GM12878 (cell line): ENCODE data around the gene POLE2. TPM values are rescaled to one million over a fixed set of nuclear protein-coding genes. Genes with fewer than 3 reads are reported as not detected.
A peak's percentile ranks its signal among the peaks of the same experiment; 100 is the strongest.

Source experiments
- ATAC-seq: fragments of 200-7000 bp; cut with Tn5 transposase; 3 replicates; pipeline ENCODE4 v1.9.1; 2020; ENCODE audit warnings: mild to moderate bottlenecking, moderate library complexity
- BruUV-seq: library from RNA; stranded (reverse); fragments of 400-500 nt; replicated peaks from 2 replicates; lab custom pipeline; 2021; lab: Mats Ljungman, UMichigan
- CTCF ChIA-PET: fragments of 300-600 bp; sonication (Branson Sonifier 250); formaldehyde crosslinking; extraction: SDS; loops from one replicate; lab custom pipeline; 2021; ENCODE audit warnings: inconsistent platforms; lab: Yijun Ruan, JAX
- POLR2A ChIA-PET: fragments of 350-600 bp; formaldehyde crosslinking; extraction: SDS; loops from one replicate; lab custom pipeline; 2021; ENCODE audit warnings: inconsistent platforms; lab: Charles Lee
- RAD21 ChIA-PET: fragments of 300-600 bp; sonication (Branson Sonifier 250); formaldehyde crosslinking; loops from one replicate; lab custom pipeline; 2023; ENCODE audit warnings: antibody characterized with exemption; ENCODE audit not compliant: unreplicated experiment; lab: Charles Lee
- SMC1A ChIA-PET: fragments of 300-600 bp; sonication (Branson Sonifier 250); formaldehyde crosslinking; loops from one replicate; lab custom pipeline; 2023; ENCODE audit not compliant: unreplicated experiment, uncharacterized antibody; lab: Charles Lee
- DNase-seq: peaks from one replicate; pipeline ENCODE4 v3.0.0-alpha.2; 2011; ENCODE audit warnings: low read depth, low spot score
- FAIRE-seq: peaks from 3 replicates; lab custom pipeline; 2011; peaks lifted over from hg19 to GRCh38; lab: Jason Lieb, UNC
- H2AFZ ChIP-seq: 2 replicates; pipeline ENCODE4 v1.6.0; 2011; ENCODE audit warnings: low read depth, low read length, control low read depth; ENCODE audit not compliant: control insufficient read depth
- H3K27ac ChIP-seq: 2 replicates; pipeline ENCODE4 v1.5.1; 2011; ENCODE audit warnings: control low read depth; ENCODE audit not compliant: control insufficient read depth, insufficient read depth
- H3K27me3 ChIP-seq, 2 experiments: replicated peaks in 1 of 2; 2 replicates each; pipeline versions ENCODE4 v1.6.0 to v1.6.1; 2011; ENCODE audit warnings: low read length in 1 of 2; ENCODE audit not compliant: control insufficient read depth in 2 of 2, insufficient read depth in 2 of 2
- H3K36me3 ChIP-seq, 2 experiments: 2 replicates each; pipeline ENCODE4 v1.5.1; 2011; ENCODE audit warnings: low read length in 1 of 2; ENCODE audit not compliant: control insufficient read depth in 2 of 2, insufficient read depth in 2 of 2
- H3K4me1 ChIP-seq: 2 replicates; pipeline ENCODE4 v1.6.1; 2011; ENCODE audit warnings: mild to moderate bottlenecking, low read length, moderate library complexity, mixed read lengths; ENCODE audit not compliant: control insufficient read depth, insufficient read depth
- H3K4me2 ChIP-seq: 2 replicates; pipeline ENCODE4 v1.6.0; 2011; ENCODE audit warnings: control low read depth; ENCODE audit not compliant: control insufficient read depth, insufficient read depth
- H3K4me3 ChIP-seq: fragments of 200-600 bp; sonication (generic); 2 replicates; pipeline ENCODE4 v1.5.1; 2016
- H3K79me2 ChIP-seq: 2 replicates; pipeline ENCODE4 v1.6.0; 2011; ENCODE audit warnings: low read length; ENCODE audit not compliant: control insufficient read depth, insufficient read depth
- H3K9ac ChIP-seq: 2 replicates; pipeline ENCODE4 v1.8.0; 2011; ENCODE audit warnings: low read length, control low read depth, mixed read lengths; ENCODE audit not compliant: control insufficient read depth, insufficient read depth
- H3K9me3 ChIP-seq: replicated peaks from 3 replicates; pipeline ENCODE4 v1.5.1; 2011; ENCODE audit warnings: mild to moderate bottlenecking, low read length; ENCODE audit not compliant: control insufficient read depth, insufficient read depth
- H4K20me1 ChIP-seq: 2 replicates; pipeline ENCODE4 v1.6.0; 2011; ENCODE audit not compliant: control insufficient read depth, insufficient read depth
- BMI1 ChIP-seq: fragments of 450-650 bp; IDR thresholded peaks from 2 replicates; pipeline ENCODE4 v1.6.1; 2016; ENCODE audit warnings: mild to moderate bottlenecking, moderate library complexity, borderline replicate concordance
- EED ChIP-seq: sonication (generic); IDR thresholded peaks from 2 replicates; pipeline ENCODE4 v1.6.1; 2016; ENCODE audit warnings: antibody characterized with exemption, low read depth
- FOS ChIP-seq: IDR thresholded peaks from 3 replicates; pipeline ENCODE4 v1.6.1; 2011; ENCODE audit warnings: borderline replicate concordance; ENCODE audit not compliant: insufficient read length; ENCODE audit errors: extremely low read depth
- GABPA ChIP-seq: IDR thresholded peaks from 2 replicates; pipeline ENCODE4 v1.6.1; 2014; ENCODE audit warnings: antibody characterized with exemption, low read depth, mild to moderate bottlenecking, inconsistent platforms
- JUND ChIP-seq: IDR thresholded peaks from 2 replicates; pipeline ENCODE4 v1.6.1; 2012; ENCODE audit warnings: low read depth, mild to moderate bottlenecking, low read length, improper control_type of control experiment, moderate library complexity
- MEF2A ChIP-seq: IDR thresholded peaks from 2 replicates; pipeline ENCODE4 v1.6.1; 2011; ENCODE audit warnings: low read depth, mild to moderate bottlenecking, low read length, moderate library complexity; ENCODE audit not compliant: insufficient read depth
- MEF2B ChIP-seq: fragments of 450-650 bp; IDR thresholded peaks from 2 replicates; pipeline ENCODE4 v1.6.1; 2018; ENCODE audit warnings: mild to moderate bottlenecking, moderate library complexity; ENCODE audit not compliant: partially characterized antibody, poor library complexity, severe bottlenecking
- MTA2 ChIP-seq: fragments of 450-650 bp; IDR thresholded peaks from 2 replicates; pipeline ENCODE4 v1.6.1; 2016; ENCODE audit warnings: low read depth, mild to moderate bottlenecking, moderate library complexity
- PAX8 ChIP-seq: fragments of 450-650 bp; IDR thresholded peaks from 2 replicates; pipeline ENCODE4 v1.6.1; 2017; ENCODE audit warnings: mild to moderate bottlenecking, moderate library complexity
- RFX5 ChIP-seq: IDR thresholded peaks from 2 replicates; pipeline ENCODE4 v1.6.1; 2011; ENCODE audit warnings: low read depth, low read length, improper control_type of control experiment
- RUNX3 ChIP-seq: IDR thresholded peaks from 2 replicates; pipeline ENCODE4 v1.6.1; 2012; ENCODE audit warnings: low read length, inconsistent platforms
- STAT1 ChIP-seq: fragments of 450-650 bp; conservative IDR thresholded peaks from 2 replicates; pipeline ENCODE4 v1.6.1; 2014; ENCODE audit warnings: antibody characterized with exemption, mild to moderate bottlenecking
- TAF1 ChIP-seq: IDR thresholded peaks from 2 replicates; pipeline ENCODE4 v1.6.1; 2011; ENCODE audit warnings: mild to moderate bottlenecking, low read depth, low read length, borderline replicate concordance
- YY1 ChIP-seq: IDR thresholded peaks from 2 replicates; pipeline ENCODE4 v1.6.1; 2011; ENCODE audit warnings: low read depth, mild to moderate bottlenecking, low read length
- WGBS: methylation state at CpG from one replicate; pipeline ENCODE4 v1.1.6; 2016; ENCODE audit warnings: low lambda C conversion rate; ENCODE audit not compliant: insufficient replicate concordance, insufficient coverage; ENCODE audit errors: missing lambda C conversion rate; 5-methylcytosine and 5-hydroxymethylcytosine counted together
- in situ Hi-C: fragments of 300-500 bp; cut with MboI; formaldehyde crosslinking; loops from 9 replicates; pipeline ENCODE4 v1.14.3; 2018; ENCODE audit warnings: mixed read lengths
- intact Hi-C: fragments of 100-400 bp; cut with micrococcal nuclease; formaldehyde crosslinking; loops from one replicate; pipeline ENCODE4 v1.14.2; 2022; ENCODE audit not compliant: unreplicated experiment
- polyA plus RNA-seq, 11 experiments: library from polyadenylated mRNA; depleted of rRNA in 4 of 11; unstranded in 6 of 11; stranded (reverse) in 5 of 11; fragments of >200 nt; fragmentation: Nextera tagmentation in 4 of 11; fragmentation: Illumina TruSeq in 1 of 11; extraction: Ambion mirVana in 4 of 11; extraction: Trizol in 1 of 11; gene quantifications; 1 replicate in 1 of 11; 2 replicates in 10 of 11; pipeline versions ENCODE4 v1.2.1 to v1.2.3, GENCODE V29; 2011 to 2016; ENCODE audit warnings: inconsistent platforms in 2 of 11, missing spikeins in 2 of 11, low read depth in 1 of 11
- total RNA-seq, 4 experiments: library from RNA; depleted of rRNA in 3 of 4; stranded (reverse); fragments of >200 nt in 3 of 4; fragmentation: Illumina TruSeq in 1 of 4; extraction: Trizol in 1 of 4; gene quantifications; 2 replicates each; pipeline versions ENCODE4 v1.2.1 to v1.2.3, GENCODE V29; 2013 to 2021
- TF ChIP-seq, protein P1 (sequence below): IDR thresholded peaks from 2 replicates; pipeline ENCODE4 v1.6.1; 2012; ENCODE audit warnings: low read depth, low read length, improper control_type of control experiment
- TF ChIP-seq, protein P2 (sequence below): IDR thresholded peaks from 2 replicates; pipeline ENCODE4 v1.6.1; 2012; ENCODE audit warnings: low read length, inconsistent platforms
- TF ChIP-seq, protein P3 (sequence below): fragments of 450-650 bp; IDR thresholded peaks from 2 replicates; pipeline ENCODE4 v1.6.1; 2014; ENCODE audit warnings: mild to moderate bottlenecking
- TF ChIP-seq, protein P4 (sequence below): fragments of 450-650 bp; IDR thresholded peaks from 2 replicates; pipeline ENCODE4 v1.6.1; 2017; ENCODE audit warnings: mild to moderate bottlenecking, moderate library complexity

Gene POLE2
- total and polyA plus RNA-seq, 10 of the 15 experiments (the other 5 are each of a cell fraction or from before 2014, with no cell fraction given) = 22.0 to 45.6 (median 38.8) TPM

DNA sequence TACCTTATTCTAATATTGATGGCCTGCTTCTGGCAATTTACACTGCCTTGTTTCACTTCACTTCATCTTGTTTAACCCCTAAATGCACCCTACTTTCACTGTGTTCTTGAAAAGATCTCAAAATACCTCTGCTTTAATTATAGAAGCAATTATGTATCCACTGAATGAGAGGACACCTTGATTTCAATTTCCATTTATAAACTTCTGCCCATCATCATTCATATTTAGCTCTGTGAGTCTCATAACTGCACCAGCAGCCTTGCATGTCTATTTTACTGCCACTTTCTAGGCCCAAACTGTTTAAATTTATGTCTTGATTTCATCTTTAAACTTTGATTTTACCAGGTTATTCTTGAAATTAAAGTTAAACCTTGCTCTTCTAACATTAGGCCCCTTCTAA lies 45.9 kb downstream of the POLE2 start (continued):
- TF ChIP-seq, protein P1, sequence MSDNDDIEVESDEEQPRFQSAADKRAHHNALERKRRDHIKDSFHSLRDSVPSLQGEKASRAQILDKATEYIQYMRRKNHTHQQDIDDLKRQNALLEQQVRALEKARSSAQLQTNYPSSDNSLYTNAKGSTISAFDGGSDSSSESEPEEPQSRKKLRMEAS = no peak
- TF ChIP-seq EED = no peak
- TF ChIP-seq MEF2A = peak; percentile 68; the same call in 1 of the 2 replicates
- no peak for TF ChIP-seq FOS
- TF ChIP-seq JUND = no peak
- no peak for TF ChIP-seq BMI1
- no peak for TF ChIP-seq TAF1
- no peak for TF ChIP-seq PAX8
- TF ChIP-seq, protein P2, sequence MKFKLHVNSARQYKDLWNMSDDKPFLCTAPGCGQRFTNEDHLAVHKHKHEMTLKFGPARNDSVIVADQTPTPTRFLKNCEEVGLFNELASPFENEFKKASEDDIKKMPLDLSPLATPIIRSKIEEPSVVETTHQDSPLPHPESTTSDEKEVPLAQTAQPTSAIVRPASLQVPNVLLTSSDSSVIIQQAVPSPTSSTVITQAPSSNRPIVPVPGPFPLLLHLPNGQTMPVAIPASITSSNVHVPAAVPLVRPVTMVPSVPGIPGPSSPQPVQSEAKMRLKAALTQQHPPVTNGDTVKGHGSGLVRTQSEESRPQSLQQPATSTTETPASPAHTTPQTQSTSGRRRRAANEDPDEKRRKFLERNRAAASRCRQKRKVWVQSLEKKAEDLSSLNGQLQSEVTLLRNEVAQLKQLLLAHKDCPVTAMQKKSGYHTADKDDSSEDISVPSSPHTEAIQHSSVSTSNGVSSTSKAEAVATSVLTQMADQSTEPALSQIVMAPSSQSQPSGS = no peak

DNA sequence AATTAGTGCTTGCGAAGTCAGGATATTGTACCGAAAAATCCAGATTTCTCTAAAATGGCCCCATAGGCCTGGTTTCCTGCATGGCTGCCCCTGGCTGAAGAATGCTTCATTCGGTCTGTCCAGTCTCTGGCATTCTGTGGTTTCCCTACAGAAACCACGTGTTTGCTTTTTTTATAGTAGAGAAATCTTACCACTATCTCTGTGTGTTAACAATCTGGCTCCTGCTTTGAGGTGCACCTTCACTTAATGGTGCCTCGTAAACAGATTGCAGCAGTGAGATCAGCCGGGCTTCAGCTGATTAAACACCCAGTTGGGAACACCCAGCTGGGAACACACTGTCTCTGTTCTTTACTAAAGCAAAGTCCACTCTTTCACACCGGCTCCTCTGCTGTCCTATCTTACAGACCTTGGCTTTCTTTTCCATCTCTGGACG lies 46.3 kb downstream of the POLE2 start:
- peaks cover 26% of the 10 kb centered on the region for H3K79me2 ChIP-seq
- H3K9me3 ChIP-seq = no peaks in the 10 kb centered on the region
- BruUV-seq = no TSS peak
- no peak overlapping the region for H3K4me3 ChIP-seq
- ChIA-PET RAD21 (interaction anchor here (1.4 kb wide), 1 partner anchor 126 kb away, joined by 4 read pairs; the partner anchor contains the start of gene KLHDC2), SMC1A (interaction anchor here (1.4 to 1.9 kb wide), 2 partner anchors 134 to 211 kb away, joined by 3 to 5 read pairs; partner anchors contain the start of gene NEMF), CTCF (no interaction called here), POLR2A (no interaction called here)
- H3K27ac ChIP-seq = no peak overlapping the region
- peaks cover 0 to 8% of the 10 kb centered on the region in 2 experiments; a peak in 1 of 4 replicates for H3K36me3 ChIP-seq
- DNase-seq (no peak), ATAC-seq (peak; percentile 66), FAIRE-seq (no peak)
- no peak overlapping the region; the same call in 1 of the 2 replicates for H2AFZ ChIP-seq
- no peak overlapping the region for H3K9ac ChIP-seq
- no peaks in the 10 kb centered on the region for H3K27me3 ChIP-seq
- 60% methylated on average over 8 of the region's 8 CpGs for WGBS
- in situ Hi-C loops = no loop called here
- H4K20me1 ChIP-seq = no peaks in the 10 kb centered on the region
- H3K4me1 ChIP-seq = peaks cover 13% of the 10 kb centered on the region
- peak overlapping the region; percentile 39 for H3K4me2 ChIP-seq
- intact Hi-C loops = no loop called here
- TF ChIP-seq, protein P3, sequence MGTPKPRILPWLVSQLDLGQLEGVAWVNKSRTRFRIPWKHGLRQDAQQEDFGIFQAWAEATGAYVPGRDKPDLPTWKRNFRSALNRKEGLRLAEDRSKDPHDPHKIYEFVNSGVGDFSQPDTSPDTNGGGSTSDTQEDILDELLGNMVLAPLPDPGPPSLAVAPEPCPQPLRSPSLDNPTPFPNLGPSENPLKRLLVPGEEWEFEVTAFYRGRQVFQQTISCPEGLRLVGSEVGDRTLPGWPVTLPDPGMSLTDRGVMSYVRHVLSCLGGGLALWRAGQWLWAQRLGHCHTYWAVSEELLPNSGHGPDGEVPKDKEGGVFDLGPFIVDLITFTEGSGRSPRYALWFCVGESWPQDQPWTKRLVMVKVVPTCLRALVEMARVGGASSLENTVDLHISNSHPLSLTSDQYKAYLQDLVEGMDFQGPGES = no peak
- no peak for TF ChIP-seq FOS
- TF ChIP-seq MEF2B = no peak
- no peak for TF ChIP-seq STAT1
- TF ChIP-seq MTA2 = no peak
- peak; percentile 66; the same call in 1 of the 2 replicates for TF ChIP-seq RUNX3
- TF ChIP-seq, protein P4, sequence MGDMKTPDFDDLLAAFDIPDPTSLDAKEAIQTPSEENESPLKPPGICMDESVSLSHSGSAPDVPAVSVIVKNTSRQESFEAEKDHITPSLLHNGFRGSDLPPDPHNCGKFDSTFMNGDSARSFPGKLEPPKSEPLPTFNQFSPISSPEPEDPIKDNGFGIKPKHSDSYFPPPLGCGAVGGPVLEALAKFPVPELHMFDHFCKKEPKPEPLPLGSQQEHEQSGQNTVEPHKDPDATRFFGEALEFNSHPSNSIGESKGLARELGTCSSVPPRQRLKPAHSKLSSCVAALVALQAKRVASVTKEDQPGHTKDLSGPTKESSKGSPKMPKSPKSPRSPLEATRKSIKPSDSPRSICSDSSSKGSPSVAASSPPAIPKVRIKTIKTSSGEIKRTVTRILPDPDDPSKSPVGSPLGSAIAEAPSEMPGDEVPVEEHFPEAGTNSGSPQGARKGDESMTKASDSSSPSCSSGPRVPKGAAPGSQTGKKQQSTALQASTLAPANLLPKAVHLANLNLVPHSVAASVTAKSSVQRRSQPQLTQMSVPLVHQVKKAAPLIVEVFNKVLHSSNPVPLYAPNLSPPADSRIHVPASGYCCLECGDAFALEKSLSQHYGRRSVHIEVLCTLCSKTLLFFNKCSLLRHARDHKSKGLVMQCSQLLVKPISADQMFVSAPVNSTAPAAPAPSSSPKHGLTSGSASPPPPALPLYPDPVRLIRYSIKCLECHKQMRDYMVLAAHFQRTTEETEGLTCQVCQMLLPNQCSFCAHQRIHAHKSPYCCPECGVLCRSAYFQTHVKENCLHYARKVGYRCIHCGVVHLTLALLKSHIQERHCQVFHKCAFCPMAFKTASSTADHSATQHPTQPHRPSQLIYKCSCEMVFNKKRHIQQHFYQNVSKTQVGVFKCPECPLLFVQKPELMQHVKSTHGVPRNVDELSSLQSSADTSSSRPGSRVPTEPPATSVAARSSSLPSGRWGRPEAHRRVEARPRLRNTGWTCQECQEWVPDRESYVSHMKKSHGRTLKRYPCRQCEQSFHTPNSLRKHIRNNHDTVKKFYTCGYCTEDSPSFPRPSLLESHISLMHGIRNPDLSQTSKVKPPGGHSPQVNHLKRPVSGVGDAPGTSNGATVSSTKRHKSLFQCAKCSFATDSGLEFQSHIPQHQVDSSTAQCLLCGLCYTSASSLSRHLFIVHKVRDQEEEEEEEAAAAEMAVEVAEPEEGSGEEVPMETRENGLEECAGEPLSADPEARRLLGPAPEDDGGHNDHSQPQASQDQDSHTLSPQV = no peak
- peak; percentile 52; the same call in 1 of the 2 replicates for TF ChIP-seq YY1
- no peak for TF ChIP-seq TAF1
- no peak for TF ChIP-seq RFX5
- TF ChIP-seq GABPA = no peak
